Stimulated activated CD4-positive, alpha-beta T cell treated with anti-CD3 and anti-CD28 coated beads, Interleukin-15, amount 100 ng/mL, for 48 hours (primary cell): ENCODE measurements around the gene SLC26A6.

Experiments
- DNase-seq, 2 donors: peaks; one replicate each; pipeline ENCODE4 v3.0.0-alpha.2; 2020; ENCODE audit warnings: low read depth in 2 of 2

Gene SLC26A6

DNA sequence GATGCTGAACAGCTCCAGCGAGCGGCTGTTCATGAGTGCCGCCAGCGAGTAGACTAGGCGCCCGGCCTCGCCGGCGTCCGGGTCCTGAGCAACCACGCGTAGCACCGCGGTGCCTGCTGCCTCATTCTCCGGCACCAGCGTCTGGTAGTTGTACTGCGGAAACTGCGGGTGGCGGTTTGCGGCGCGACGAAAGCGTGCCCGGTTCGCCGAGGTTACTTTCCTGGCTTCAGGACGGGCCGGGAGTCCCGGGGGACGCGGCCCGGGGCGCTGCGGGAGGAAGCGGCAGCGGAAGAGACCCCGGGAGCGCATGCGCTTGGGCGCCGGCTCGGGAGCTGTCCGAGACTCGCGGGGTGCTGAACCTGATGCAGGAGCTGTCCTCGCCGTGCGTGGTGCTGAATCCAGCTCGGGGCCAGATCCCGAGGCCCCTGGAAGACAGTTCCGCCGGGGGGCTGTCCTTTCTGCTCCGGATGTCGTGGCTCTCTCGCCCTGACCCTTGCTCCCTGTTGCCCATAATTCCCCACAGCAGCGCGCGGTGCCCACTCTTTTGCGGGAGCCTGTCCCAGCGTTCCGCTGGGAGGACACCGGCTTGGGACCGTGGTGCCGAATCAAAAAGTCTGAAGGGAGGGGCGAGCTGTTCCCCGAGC, 26.4 kb upstream of the SLC26A6 start:
- DNase-seq, result peak in 1 of 2 donors; percentile 60

DNA sequence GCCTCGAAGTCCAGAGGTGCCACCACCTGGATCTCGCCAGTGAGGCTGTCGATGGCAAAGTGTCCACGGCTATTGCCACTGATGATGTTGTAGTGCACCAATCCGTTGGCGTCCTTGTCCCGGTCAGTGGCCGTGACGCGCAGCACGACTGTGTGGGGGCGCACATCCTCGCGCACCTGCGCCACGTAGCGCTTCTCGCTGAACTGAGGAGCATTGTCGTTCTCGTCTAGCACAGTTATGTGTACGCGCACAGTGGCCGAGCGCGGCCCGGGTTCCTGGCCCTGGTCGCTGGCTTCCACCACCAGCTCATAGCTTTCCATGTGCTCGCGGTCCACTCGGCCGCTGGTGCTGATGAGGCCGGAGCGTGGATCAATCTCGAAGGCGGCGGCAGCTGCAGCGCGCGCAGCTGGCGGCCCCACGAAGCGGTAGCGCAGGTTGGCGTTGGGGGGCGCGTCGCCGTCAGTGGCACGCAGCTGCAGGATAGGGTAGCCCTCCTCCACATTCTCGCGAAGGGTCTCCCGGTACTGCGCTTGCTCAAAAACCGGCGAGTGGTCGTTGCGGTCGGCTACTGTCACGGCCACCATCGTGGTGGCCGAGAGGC, 25.6 kb upstream of the SLC26A6 start:
- DNase-seq, result no peak

DNA sequence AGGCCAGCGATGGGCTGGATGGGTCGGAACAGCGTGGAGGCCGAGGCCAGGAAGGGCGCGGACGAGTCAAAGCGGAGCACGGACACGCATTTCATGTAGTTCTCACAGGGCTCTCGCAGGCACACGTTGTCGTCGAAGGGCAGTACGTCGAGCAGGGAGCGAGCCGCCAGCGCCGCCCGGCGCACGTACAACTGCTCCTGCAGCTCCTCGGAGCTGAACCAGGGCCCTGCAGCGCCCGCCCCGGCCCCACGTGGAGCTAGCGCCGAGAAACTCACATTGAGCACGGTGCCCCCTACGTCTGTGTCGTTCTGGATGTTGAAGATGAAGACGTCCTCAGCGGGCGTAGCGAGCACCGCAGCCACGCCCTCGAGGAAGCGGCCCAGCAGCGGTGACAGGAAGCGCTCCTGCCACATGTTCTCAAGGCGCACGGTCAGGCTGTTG, 21.6 kb upstream of the SLC26A6 start:
- peak in 1 of 2 donors; percentile 17 for DNase-seq

DNA sequence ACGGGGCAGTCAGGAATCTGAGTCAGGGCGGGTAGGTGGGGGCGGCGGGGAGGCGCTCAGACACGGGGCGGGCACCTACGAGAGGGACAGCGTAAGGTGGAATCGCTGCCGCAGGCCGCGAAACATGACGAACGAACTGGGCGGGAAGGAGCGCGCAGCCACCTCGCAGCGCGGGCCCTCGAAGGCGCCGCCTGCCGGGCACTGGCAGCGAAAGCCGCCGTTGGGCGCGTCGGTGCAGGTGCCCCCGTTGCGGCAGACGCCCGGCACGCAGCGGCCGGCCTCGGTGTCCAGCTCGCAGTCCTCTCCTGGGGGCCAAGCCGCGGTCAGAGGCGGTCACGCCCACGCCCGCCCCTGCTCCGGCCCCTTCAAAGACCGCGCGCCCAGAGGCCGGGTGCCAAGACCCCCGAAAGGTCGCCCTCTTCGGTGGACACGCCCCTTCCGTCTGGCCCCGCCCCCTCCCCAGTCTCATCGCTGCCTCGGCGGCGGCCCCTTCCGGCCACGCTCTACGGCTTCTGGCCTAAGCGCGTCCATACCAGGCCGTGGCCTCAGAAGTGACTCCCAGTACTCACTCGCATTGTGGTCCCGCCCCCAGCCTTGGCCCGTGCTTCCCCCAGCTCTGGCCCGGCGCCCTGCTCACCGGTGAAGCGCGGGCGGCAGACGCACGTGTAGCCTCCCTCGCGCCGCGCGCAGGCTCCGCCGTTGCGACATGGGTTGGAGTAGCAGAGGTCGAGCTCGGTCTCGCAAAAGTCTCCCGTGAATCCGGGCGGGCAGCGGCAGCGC, 21.0 kb upstream of the SLC26A6 start:
- peak; percentile 82 to 85 for DNase-seq

DNA sequence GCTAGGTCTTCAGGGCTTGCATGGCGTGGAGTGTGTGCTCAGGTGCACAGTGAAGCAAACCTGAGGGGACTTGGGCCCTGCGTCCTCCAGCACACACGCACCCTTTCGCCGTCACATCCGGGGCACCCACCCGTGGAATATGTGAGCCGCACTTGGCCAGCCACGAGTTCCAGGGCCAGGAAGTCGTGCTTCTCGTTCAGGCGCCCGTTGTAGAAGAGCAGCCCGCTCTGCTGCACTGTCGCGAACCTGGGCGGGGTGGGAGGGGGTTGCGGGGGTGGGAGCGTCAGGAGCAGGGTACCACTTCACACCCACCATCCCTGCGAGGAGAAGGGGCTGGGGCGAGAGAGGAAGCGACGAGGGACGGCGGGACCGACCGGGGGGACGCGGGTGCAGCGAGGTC, 20.3 kb upstream of the SLC26A6 start:
- peak; percentile 45 to 51 for DNase-seq

DNA sequence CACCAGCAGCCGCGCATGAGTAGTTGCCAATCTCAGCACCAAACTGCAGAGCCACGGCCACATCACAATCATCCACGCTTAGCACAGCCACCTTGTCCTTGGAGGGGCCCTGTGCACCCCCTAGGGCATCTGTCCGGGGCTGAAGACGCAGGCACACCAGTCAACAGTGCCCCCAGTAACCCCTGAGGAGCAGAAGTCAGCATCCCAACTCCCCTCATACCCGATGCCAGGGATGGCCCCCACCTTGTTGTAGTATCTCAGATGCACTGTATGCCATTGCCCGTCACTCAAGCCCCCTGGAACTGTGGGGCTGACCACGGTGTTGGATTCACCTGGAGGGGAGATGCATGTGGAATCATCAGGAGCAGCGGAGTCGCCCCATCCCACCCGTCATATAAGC, 19.8 kb upstream of the SLC26A6 start:
- DNase-seq, result no peak

DNA sequence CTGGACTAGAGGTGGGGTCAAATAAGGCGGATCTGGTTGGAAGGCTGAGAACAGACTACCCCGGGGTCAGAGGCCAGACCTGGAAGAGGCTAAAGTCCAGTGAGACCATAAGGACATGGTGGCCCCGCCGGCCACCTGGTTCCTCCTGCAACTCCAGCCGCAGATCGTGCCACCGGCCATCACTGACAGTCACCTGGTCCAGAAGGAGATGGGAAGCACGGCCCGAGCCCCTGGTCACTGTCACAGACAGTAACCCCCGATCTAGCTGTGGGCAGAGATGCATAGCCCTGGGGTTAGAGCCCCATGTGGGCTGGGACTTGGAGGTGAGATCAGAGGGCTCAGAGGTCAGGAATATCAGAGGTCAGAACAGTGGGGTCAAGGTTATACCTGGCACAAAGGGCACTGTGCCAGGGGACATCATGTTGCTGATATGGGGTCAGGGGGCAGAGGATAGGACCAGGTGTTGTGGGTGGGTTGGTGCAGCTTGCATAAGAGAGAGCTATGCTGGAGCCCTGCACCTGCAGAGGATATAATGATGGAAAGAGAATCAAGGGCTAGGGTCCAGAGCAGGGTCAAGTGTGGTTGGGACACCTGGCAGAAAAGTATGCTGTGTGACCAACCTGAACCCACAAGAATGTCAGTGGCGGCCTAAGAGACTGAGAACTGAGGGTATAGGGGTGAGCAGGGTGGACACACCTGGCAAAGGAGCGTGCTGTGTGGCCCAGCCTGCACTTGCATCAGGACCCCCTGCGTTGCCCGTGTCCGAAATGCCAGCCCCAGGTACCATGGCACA, 17.9 kb upstream of the SLC26A6 start:
- no peak for DNase-seq

DNA sequence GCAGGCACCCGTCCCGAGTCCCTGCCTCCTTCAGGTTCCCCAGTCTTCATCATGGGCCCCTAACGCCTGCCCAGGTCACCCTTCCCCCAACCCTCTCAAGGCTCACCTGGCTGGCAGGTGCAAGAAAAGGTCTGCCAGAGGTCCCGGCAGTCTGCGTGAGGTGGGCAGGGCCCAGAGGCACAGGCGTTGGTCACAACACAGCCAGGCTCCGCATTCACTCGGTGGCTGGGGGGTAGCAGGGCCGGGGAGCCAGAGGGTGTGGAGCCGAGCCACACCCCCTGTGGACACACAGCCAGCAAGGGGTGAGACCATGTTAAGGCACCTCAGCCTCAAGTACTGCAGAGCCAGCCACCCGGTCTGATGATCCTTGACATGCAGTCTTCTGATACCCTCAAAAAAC, 16.5 kb upstream of the SLC26A6 start:
- no peak for DNase-seq

DNA sequence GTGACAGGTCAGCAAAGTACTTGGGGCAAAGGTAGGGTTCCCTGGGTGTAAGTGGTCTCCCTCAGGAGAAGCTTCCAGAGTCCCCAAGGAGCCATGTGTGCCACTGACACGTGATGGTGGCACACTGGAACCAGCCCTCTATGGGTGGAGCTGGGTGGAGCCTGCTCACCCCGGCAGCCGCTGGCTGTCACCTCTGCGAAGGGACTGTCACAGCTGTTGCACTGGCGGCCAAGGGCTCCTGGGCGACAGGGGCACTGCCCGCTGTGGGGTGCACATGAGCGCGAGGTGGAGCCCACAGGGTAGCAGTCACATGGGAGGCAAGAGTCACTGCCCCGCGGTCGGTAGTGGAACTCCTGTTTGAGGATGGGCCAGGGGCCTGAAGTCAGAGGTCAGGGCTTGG, 15.5 kb upstream of the SLC26A6 start:
- DNase-seq, result no peak

DNA sequence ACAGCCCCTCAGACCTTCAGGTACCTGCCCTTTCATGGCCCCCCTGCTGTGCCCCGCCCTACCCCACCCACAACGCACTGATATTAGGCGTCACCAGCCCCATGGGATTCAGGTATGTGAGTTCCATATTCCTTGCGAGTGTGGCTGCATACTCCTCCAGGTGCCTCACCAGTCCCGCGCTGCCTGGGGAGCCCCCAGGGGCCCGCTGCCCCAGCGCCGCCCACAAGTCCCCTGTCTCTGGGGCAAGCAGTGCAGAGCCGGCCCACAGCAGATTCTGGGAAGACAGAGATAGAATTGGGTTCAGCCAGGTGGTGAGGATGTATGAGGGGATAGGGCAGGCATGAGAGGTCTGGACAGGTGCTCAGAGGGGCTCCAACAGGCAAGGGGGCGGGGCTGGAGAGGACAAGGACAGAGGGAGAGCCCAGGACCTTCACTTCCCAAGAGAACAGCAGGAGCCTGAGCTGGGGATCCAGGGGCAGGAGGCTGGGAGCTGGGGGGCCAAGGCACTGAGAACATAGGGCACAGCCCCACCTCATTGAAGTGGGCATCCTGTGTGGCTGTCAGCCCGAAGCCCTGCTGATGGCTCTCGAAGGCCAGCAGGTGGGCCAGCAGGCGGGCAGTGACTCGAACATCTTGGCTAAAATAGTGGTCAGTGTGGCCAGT, 13.1 kb upstream of the SLC26A6 start:
- DNase-seq, result no peak

DNA sequence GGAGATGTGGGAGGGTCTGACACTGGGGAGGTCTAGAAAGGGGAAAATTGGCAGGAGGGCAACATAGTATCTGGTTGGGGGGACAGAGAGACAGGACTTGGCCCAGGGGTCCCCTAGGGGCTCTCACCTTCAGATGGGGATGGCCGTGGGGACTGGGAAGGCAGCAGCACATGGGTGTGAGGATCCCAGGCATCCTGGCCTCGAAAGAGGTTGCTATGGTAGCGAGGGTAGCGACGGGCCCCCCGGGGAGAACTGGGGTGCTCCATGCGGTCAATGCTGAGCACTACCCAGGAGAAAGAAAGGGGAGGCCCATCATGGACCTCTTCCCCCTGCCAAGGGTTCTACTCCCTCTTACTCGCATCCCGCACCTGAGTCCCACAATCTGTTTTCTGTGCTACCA, 12.5 kb upstream of the SLC26A6 start:
- no peak for DNase-seq

DNA sequence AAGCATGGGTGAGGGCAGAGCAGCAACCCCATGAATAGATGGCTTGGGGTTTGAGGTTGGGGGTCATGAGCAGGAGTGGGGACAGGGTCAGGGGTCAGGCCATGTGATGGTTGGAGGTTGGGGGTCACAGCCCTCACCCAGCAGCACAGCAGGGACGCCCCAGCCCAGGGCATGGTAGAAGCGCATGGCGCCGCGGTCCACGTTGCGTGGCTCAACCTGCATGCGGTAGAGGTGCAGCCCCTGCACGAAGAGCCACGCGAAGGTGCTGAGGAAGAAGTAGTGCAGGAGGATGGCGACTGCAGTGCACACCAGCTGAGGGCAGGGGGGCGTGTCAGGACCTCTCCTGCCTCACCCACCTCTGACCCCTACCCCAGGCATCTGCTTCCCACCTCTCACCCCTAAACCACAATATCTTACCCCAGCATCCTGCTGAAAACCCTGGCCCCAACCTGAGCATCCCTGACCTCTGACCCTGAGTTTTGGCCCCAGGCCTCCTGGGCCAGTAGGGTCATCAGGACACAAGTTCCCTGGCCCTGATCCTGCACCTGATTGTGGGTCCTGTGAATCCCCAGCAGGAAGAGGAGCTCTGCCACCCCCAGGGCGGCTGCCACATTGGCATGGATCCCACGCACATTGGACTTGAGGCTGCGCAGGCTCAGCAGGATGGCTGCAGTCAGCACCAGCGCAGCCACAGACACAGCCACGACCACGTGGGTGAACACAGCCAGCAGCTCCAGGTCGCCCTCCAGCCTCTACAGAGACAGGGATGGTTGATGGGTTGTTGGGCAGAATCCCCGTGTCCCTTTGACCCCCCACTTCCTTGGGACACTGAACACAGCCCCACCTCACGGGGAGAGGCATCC, 9.9 kb upstream of the SLC26A6 start:
- DNase-seq, result no peak

DNA sequence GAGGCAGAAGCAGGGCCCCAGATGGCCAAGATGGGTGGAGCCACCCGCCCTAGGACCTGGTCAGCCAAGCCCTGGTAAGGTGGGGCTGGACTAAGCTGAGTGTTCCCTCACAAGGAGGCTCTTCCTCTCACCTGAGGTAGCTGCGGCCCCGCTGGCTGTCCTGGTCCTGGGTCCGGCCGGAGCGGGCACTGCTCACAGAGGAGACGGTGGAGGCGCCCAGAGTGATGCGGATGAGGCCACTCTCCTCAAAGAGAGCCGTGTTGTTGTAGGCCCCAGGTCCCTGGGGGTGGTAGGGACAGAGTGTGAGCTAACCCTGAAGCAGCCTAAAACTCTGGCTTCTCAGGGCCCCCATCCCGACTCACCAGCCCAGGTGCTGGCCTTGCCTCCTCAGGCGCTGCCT, 7.3 kb upstream of the SLC26A6 start:
- DNase-seq, result no peak

DNA sequence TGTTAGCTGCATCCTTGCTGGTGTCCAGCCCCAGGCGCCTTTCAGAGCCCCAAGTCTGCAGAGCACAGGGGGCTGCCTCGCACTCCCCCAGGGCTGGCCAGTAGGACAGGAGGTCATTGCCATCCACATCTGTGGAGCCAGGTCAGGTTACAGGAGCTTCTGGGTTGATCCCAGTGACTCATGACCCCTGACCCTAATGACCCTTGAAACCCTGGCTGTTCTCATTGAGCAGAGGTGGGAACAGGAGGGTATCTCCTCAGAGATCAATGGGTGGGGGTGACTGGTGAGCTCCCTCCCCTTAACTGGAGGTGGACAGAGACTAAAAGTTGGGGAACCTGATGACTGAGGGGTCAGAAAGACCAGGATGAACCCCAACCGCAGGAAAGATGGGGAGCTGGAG, 6.1 kb upstream of the SLC26A6 start:
- DNase-seq, result no peak

DNA sequence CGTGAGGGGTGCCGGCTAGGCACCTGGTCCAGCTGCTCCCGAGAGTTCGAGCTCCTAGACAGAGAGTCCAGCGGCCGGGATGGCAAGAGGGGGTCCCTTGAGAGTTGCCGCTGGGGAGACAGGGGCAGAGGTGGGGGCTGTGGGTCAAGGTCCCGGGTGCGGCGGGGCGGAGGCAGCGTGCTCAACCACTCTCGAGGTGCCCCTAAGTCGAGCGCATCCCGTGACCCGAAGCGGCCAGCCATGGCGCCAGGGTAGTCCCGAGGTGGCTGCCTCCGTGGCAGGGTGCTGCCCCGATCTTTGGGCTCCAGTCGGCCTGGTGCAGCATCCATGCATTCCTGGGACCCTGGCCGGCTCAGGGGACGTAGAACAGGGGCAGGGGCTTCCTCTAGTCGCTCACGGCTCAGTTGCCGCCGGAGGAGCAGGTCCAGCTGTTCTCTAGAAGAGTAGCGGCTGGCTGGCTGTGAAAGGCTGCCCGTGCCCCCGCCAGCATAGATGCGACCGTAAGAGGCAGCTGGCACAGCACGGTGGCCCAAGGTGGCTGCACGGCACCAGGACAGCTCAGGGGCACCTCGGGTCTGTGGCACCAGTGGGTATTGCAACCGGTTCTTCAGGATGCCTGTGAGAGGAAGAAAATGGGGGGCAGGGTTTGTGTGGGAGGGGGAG, 4.8 kb upstream of the SLC26A6 start:
- no peak for DNase-seq

DNA sequence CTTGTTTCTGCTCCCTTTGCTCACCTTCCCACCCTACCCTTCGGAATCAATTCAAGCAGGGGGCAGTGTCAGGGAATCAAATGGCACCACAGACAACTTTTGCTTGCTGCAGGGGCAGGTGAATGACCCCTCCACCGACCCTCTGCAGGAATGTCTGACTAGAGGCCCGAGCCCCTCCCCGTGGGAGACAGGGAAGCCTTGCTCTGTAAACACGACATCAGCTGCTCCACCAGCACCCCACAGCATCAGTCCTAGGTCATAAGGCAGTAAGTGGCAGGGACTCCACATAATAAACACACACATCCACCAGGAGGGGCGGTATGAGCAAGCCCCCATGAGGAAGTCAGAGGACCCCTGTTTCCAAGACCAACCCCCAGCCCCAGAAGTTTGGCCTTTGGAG, 2.0 kb upstream of the SLC26A6 start:
- no peak for DNase-seq

DNA sequence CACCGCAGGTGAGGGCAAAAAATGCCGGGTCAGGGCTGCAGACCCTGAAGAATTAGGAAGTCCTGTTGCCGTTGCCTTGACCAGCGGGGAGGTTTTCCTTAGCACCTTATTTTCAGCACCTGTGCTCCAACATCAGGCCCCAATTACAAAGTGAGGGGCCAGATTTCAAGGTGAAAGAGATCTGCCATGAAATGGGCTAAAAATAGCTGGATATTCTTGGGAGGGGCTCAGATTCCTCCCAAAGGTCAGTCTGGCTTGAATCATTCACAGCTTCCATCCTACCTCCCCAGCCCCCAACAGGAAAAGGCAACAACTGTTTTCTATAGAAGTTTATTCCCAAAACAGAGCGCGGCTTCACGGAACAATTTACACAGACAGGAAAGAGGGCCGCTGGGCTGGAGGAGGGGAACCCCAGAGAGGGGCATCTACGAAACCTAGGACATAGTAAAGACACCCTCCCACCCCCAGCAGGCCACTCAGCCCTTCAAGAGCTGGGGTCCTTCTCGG, 941 bp upstream of the SLC26A6 start:
- DNase-seq, result no peak

DNA sequence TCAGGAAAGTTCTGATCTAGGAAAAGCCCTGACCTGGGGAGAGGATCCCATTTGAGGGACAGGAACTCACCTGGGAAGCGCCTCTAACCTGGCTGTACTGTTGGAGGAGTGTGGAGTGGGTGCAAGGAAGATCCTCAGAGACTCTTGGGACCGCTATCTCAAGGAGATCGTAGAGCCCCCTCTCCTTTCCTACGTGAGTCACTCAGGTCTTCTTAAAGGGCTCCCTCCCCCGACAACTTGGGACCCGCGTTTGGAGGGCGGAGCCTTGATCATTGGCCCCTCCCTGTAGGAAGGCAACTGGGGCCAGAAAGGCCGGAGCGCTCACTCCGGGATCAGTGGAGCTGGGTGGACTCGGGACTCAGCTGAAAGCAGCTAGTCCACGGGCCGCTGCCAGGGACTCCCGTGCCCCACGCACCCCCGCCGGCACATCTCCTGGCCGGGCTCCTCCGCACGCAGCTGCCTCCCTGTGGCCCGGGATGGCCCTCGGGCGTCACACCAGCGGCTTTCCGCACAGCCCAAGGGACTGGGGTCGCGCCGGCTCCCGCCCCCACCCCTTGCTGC, 520 bp downstream of the SLC26A6 start:
- peak in 1 of 2 donors; percentile 44 for DNase-seq

DNA sequence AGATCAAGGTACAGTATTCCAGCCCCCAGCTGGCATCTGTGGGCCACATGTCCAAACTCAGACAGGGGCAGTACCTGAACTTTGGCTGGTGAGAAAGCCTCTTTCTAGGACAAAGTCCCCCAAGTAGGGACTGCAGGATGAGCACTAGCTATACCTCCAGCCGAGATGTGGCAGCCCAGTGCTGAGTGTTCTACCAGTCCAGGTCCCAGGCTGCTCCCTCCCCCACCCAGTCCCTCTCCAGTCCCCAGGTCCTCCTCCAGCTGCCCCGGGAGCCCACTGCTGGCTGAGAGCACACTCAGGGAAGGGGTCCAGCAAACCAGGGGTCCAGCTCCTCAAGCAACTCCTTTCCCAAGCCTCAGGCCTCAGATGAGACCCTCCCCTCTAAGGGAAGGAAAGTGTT, 1.5 kb downstream of the SLC26A6 start:
- DNase-seq, result no peak

DNA sequence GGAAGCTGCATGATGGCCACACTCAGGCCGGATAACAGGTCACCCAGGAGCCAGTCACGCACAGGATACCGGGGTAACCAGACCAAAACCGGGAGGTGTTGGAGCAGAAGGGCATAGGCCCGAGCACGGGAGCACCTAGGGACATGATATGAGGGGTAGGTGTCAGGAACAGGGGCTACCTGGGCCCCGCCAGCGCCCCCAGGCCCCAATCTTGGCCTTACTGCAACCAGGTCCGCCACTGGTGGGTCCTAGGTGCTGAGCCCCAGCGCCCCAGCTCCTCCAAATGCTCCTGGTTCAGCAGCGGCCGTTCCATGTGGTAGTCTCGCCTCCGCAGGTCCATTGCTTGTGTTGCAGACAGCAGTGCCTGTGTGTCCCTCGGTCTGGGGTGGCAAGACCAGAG, 2.0 kb downstream of the SLC26A6 start:
- no peak for DNase-seq
